Effector memory CD8-positive, alpha-beta T cell (primary cell): ENCODE results near the gene OPCML.

ENCODE experiments used
- ATAC-seq: fragments of 150-1000 bp; cut with Tn5 transposase; replicated peaks from 2 replicates; pipeline ENCODE4 v1.10.0; 2021; ENCODE audit warnings: mild to moderate bottlenecking, moderate library complexity
- DNase-seq, 3 experiments: peaks; one replicate each; pipeline ENCODE4 v3.0.0; 2021
- H3K27ac Mint-ChIP-seq, 2 donors: one replicate each; pipeline ENCODE4 v1.8.0; 2022; ENCODE audit warnings: mild to moderate bottlenecking in 2 of 2, mixed read lengths in 2 of 2, moderate library complexity in 2 of 2
- H3K27me3 Mint-ChIP-seq, 2 donors: one replicate each; pipeline ENCODE4 v1.8.0; 2022; ENCODE audit warnings: mixed read lengths in 2 of 2
- H3K36me3 Mint-ChIP-seq: one replicate; pipeline ENCODE4 v1.8.0; 2022; ENCODE audit warnings: mild to moderate bottlenecking, moderate library complexity, mixed read lengths; ENCODE audit not compliant: insufficient read depth
- H3K4me1 Mint-ChIP-seq, 2 donors: one replicate each; pipeline ENCODE4 v1.8.0; 2022; ENCODE audit warnings: low read depth in 2 of 2, mixed read lengths in 2 of 2
- H3K4me3 Mint-ChIP-seq, 2 donors: one replicate each; pipeline ENCODE4 v1.8.0; 2022; ENCODE audit warnings: mild to moderate bottlenecking in 2 of 2, mixed read lengths in 2 of 2, moderate library complexity in 2 of 2
- H3K9me3 Mint-ChIP-seq, 2 donors: one replicate each; pipeline ENCODE4 v1.8.0; 2022; ENCODE audit warnings: mixed read lengths in 2 of 2

Gene OPCML

GRCh38 chr11:132555617-132556016 lies 976.7 kb downstream of the OPCML start:
- Mint-ChIP-seq H3K4me3 (no peak overlapping the region), H3K27me3 (peaks cover 0 to 2% of the 10 kb centered on the region in 2 donors), H3K4me1 (no peaks in the 10 kb centered on the region), H3K9me3 (peaks cover 2 to 9% of the 10 kb centered on the region in 2 donors), H3K36me3 (no peaks in the 10 kb centered on the region), H3K27ac (no peak overlapping the region)
- DNase-seq (no peak), ATAC-seq (no peak)

- peaks cover 0 to 6% of the 10 kb centered on the region in 2 donors for H3K9me3 Mint-ChIP-seq
- H3K4me3 Mint-ChIP-seq = no peak overlapping the region
- no peaks in the 10 kb centered on the region for H3K27me3 Mint-ChIP-seq
- DNase-seq (no peak), ATAC-seq (no peak)
- no peaks in the 10 kb centered on the region for H3K36me3 Mint-ChIP-seq
- H3K27ac Mint-ChIP-seq = no peak overlapping the region
- no peaks in the 10 kb centered on the region for H3K4me1 Mint-ChIP-seq
These were observed 981.3 kb downstream of the OPCML start for GRCh38 chr11:132551016-132551415.

- no peaks in the 10 kb centered on the region for H3K4me1 Mint-ChIP-seq
- no peak overlapping the region for H3K27ac Mint-ChIP-seq
- DNase-seq (no peak), ATAC-seq (no peak)
- H3K36me3 Mint-ChIP-seq = no peaks in the 10 kb centered on the region
- H3K27me3 Mint-ChIP-seq = no peaks in the 10 kb centered on the region
- H3K9me3 Mint-ChIP-seq = peaks cover 0 to 6% of the 10 kb centered on the region in 2 donors
- H3K4me3 Mint-ChIP-seq = no peak overlapping the region
These were observed 982.7 kb downstream of the OPCML start for GRCh38 chr11:132549561-132549960.

GRCh38 chr11:132549001-132549400 lies 983.3 kb downstream of the OPCML start:
- Mint-ChIP-seq H3K36me3 (no peaks in the 10 kb centered on the region), H3K9me3 (peaks cover 0 to 6% of the 10 kb centered on the region in 2 donors), H3K4me1 (no peaks in the 10 kb centered on the region), H3K27ac (no peak overlapping the region), H3K4me3 (no peak overlapping the region), H3K27me3 (no peaks in the 10 kb centered on the region)
- ATAC-seq = no peak
- DNase-seq = no peak

GRCh38 chr11:132544007-132544406 lies 988.3 kb downstream of the OPCML start:
- no peak overlapping the region for H3K27ac Mint-ChIP-seq
- ATAC-seq (no peak), DNase-seq (no peak)
- no peaks in the 10 kb centered on the region for H3K4me1 Mint-ChIP-seq
- no peaks in the 10 kb centered on the region for H3K36me3 Mint-ChIP-seq
- no peaks in the 10 kb centered on the region for H3K27me3 Mint-ChIP-seq
- H3K9me3 Mint-ChIP-seq = peaks cover 0 to 6% of the 10 kb centered on the region in 2 donors
- no peak overlapping the region for H3K4me3 Mint-ChIP-seq

GRCh38 chr11:132541794-132542193 lies 990.5 kb downstream of the OPCML start:
- DNase-seq (no peak), ATAC-seq (no peak)
- no peak overlapping the region for H3K27ac Mint-ChIP-seq
- no peak overlapping the region for H3K4me3 Mint-ChIP-seq
- no peaks in the 10 kb centered on the region for H3K36me3 Mint-ChIP-seq
- H3K4me1 Mint-ChIP-seq = no peaks in the 10 kb centered on the region
- peaks cover 0 to 6% of the 10 kb centered on the region in 2 donors for H3K9me3 Mint-ChIP-seq
- no peaks in the 10 kb centered on the region for H3K27me3 Mint-ChIP-seq

GRCh38 chr11:132540581-132540980 lies 991.7 kb downstream of the OPCML start:
- DNase-seq = no peak
- Mint-ChIP-seq H3K36me3 (no peaks in the 10 kb centered on the region), H3K4me3 (no peak overlapping the region), H3K27me3 (no peaks in the 10 kb centered on the region), H3K4me1 (no peaks in the 10 kb centered on the region), H3K27ac (no peak overlapping the region), H3K9me3 (peaks cover 0 to 2% of the 10 kb centered on the region in 2 donors)
- no peak for ATAC-seq

GRCh38 chr11:132539590-132540368 lies 992.5 kb downstream of the OPCML start:
- DNase-seq (no peak), ATAC-seq (no peak)
- Mint-ChIP-seq H3K4me1 (no peaks in the 10 kb centered on the region), H3K27me3 (no peaks in the 10 kb centered on the region), H3K36me3 (no peaks in the 10 kb centered on the region), H3K27ac (no peak overlapping the region), H3K4me3 (no peak overlapping the region), H3K9me3 (peaks cover 0 to 2% of the 10 kb centered on the region in 2 donors)

- H3K27ac Mint-ChIP-seq = no peak overlapping the region
- peaks cover 0 to 3% of the 10 kb centered on the region in 2 donors for H3K9me3 Mint-ChIP-seq
- H3K4me1 Mint-ChIP-seq = no peaks in the 10 kb centered on the region
- H3K27me3 Mint-ChIP-seq = no peaks in the 10 kb centered on the region
- H3K36me3 Mint-ChIP-seq = no peaks in the 10 kb centered on the region
- no peak for ATAC-seq
- no peak overlapping the region for H3K4me3 Mint-ChIP-seq
- no peak for DNase-seq
These were observed 993.7 kb downstream of the OPCML start for GRCh38 chr11:132538642-132539041.

- peaks cover 0 to 2% of the 10 kb centered on the region in 2 donors for H3K27me3 Mint-ChIP-seq
- ATAC-seq (no peak), DNase-seq (no peak)
- no peak overlapping the region for H3K27ac Mint-ChIP-seq
- H3K9me3 Mint-ChIP-seq = peaks cover 2 to 4% of the 10 kb centered on the region in 2 donors
- H3K36me3 Mint-ChIP-seq = no peaks in the 10 kb centered on the region
- H3K4me3 Mint-ChIP-seq = no peak overlapping the region
- no peaks in the 10 kb centered on the region for H3K4me1 Mint-ChIP-seq
These were observed 996.5 kb downstream of the OPCML start for GRCh38 chr11:132535830-132536229.

GRCh38 chr11:132531921-132532320 lies 1000.4 kb downstream of the OPCML start:
- H3K4me3 Mint-ChIP-seq = no peak overlapping the region
- no peaks in the 10 kb centered on the region for H3K4me1 Mint-ChIP-seq
- ATAC-seq = no peak
- DNase-seq = no peak
- no peaks in the 10 kb centered on the region for H3K36me3 Mint-ChIP-seq
- peaks cover 9 to 11% of the 10 kb centered on the region in 2 donors for H3K9me3 Mint-ChIP-seq
- H3K27ac Mint-ChIP-seq = no peak overlapping the region
- H3K27me3 Mint-ChIP-seq = peaks cover 0 to 8% of the 10 kb centered on the region in 2 donors

GRCh38 chr11:132528181-132528580 lies 1004.1 kb downstream of the OPCML start:
- no peaks in the 10 kb centered on the region for H3K36me3 Mint-ChIP-seq
- H3K4me1 Mint-ChIP-seq = no peaks in the 10 kb centered on the region
- H3K4me3 Mint-ChIP-seq = no peak overlapping the region
- DNase-seq (no peak), ATAC-seq (no peak)
- no peak overlapping the region for H3K27ac Mint-ChIP-seq
- H3K9me3 Mint-ChIP-seq = peaks cover 9 to 11% of the 10 kb centered on the region in 2 donors
- H3K27me3 Mint-ChIP-seq = peaks cover 0 to 8% of the 10 kb centered on the region in 2 donors

GRCh38 chr11:132523929-132524328 lies 1008.4 kb downstream of the OPCML start:
- H3K4me3 Mint-ChIP-seq = no peak overlapping the region
- no peaks in the 10 kb centered on the region for H3K36me3 Mint-ChIP-seq
- no peak overlapping the region for H3K27ac Mint-ChIP-seq
- peaks cover 0 to 3% of the 10 kb centered on the region in 2 donors for H3K9me3 Mint-ChIP-seq
- no peak for DNase-seq
- peaks cover 0 to under 1% of the 10 kb centered on the region in 2 donors for H3K27me3 Mint-ChIP-seq
- no peak for ATAC-seq
- no peaks in the 10 kb centered on the region for H3K4me1 Mint-ChIP-seq

GRCh38 chr11:132520199-132520598 lies 1012.1 kb downstream of the OPCML start:
- Mint-ChIP-seq H3K36me3 (no peaks in the 10 kb centered on the region), H3K4me3 (no peak overlapping the region), H3K27me3 (peaks cover 0 to 8% of the 10 kb centered on the region in 2 donors), H3K4me1 (no peaks in the 10 kb centered on the region), H3K9me3 (peaks cover 0 to 2% of the 10 kb centered on the region in 2 donors), H3K27ac (no peak overlapping the region)
- ATAC-seq (no peak), DNase-seq (no peak)
